Upper lobe of right lung (tissue), 1 donor: Measurements from ENCODE around the gene CBFB. TPM values are rescaled to one million over a fixed set of nuclear protein-coding genes. Genes with fewer than 3 reads are reported as not detected.

ENCODE experiments used
- ATAC-seq: fragments of 200-7000 bp; cut with Tn5 transposase; one replicate; pipeline ENCODE4 v1.9.1; 2020; ENCODE audit warnings: mild to moderate bottlenecking, moderate library complexity
- DNase-seq: peaks from one replicate; pipeline ENCODE4 v3.0.0-alpha.2; 2020
- H3K27ac ChIP-seq: fragments of 200-600 bp; one replicate; pipeline ENCODE4 v1.8.0; 2022
- H3K27me3 ChIP-seq: fragments of 200-600 bp; one replicate; pipeline ENCODE4 v1.8.0; 2022; ENCODE audit warnings: mild to moderate bottlenecking
- H3K36me3 ChIP-seq: fragments of 200-600 bp; one replicate; pipeline ENCODE4 v1.8.0; 2022
- H3K4me1 ChIP-seq: fragments of 200-600 bp; one replicate; pipeline ENCODE4 v1.8.0; 2022
- H3K4me3 ChIP-seq: fragments of 200-600 bp; one replicate; pipeline ENCODE4 v1.8.0; 2022; ENCODE audit warnings: mild to moderate bottlenecking
- H3K9me3 ChIP-seq: fragments of 200-600 bp; one replicate; pipeline ENCODE4 v1.8.0; 2022
- intact Hi-C: fragments of 100-400 bp; cut with DNase I; formaldehyde crosslinking; loops from one replicate; pipeline ENCODE4 v1.11.0; 2022
- total RNA-seq: library from RNA; stranded (reverse); fragmentation: NEBNext Ultra II Directional; extraction: Animal tissue kit (Norgen Biotek cat#: 25700); gene quantifications from one replicate; pipeline ENCODE4 v1.2.1, GENCODE V29; 2021
- TF ChIP-seq, protein P1 (sequence below): fragments of 200-600 bp; IDR thresholded peaks from one replicate; pipeline ENCODE4 v1.8.0; 2022; ENCODE audit warnings: antibody characterized with exemption
- donor health status: DM: no; HTN: yes; CAD: no; lungs with severe emphysema.

The CBFB gene
- total RNA-seq, 1 donor from 2014 or later = 63.0 TPM

- Histone ChIP-seq H3K9me3 (no peaks in the 10 kb centered on the region), H3K4me3 (no peak overlapping the region), H3K27me3 (no peaks in the 10 kb centered on the region), H3K27ac (no peak overlapping the region), H3K4me1 (no peaks in the 10 kb centered on the region), H3K36me3 (peaks cover 54% of the 10 kb centered on the region)
- ATAC-seq (no peak), DNase-seq (no peak)
- TF ChIP-seq, protein P1, sequence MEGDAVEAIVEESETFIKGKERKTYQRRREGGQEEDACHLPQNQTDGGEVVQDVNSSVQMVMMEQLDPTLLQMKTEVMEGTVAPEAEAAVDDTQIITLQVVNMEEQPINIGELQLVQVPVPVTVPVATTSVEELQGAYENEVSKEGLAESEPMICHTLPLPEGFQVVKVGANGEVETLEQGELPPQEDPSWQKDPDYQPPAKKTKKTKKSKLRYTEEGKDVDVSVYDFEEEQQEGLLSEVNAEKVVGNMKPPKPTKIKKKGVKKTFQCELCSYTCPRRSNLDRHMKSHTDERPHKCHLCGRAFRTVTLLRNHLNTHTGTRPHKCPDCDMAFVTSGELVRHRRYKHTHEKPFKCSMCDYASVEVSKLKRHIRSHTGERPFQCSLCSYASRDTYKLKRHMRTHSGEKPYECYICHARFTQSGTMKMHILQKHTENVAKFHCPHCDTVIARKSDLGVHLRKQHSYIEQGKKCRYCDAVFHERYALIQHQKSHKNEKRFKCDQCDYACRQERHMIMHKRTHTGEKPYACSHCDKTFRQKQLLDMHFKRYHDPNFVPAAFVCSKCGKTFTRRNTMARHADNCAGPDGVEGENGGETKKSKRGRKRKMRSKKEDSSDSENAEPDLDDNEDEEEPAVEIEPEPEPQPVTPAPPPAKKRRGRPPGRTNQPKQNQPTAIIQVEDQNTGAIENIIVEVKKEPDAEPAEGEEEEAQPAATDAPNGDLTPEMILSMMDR = no peak
- intact Hi-C loops = no loop called here
Observed at GRCh38 chr16:67068212-67068753, 39.3 kb downstream of the CBFB start.

- TF ChIP-seq, protein P1 = no peak
- no peak for ATAC-seq
- Histone ChIP-seq H3K4me1 (no peaks in the 10 kb centered on the region), H3K4me3 (no peak overlapping the region), H3K9me3 (no peaks in the 10 kb centered on the region), H3K36me3 (peaks cover 70% of the 10 kb centered on the region), H3K27me3 (no peaks in the 10 kb centered on the region), H3K27ac (no peak overlapping the region)
- intact Hi-C loops = no loop called here
- no peak for DNase-seq
Observed at GRCh38 chr16:67071476-67072048, 42.6 kb downstream of the CBFB start.

- no peak overlapping the region for H3K27ac ChIP-seq
- intact Hi-C loops = no loop called here
- H3K4me3 ChIP-seq = no peak overlapping the region
- H3K27me3 ChIP-seq = no peaks in the 10 kb centered on the region
- H3K9me3 ChIP-seq = no peaks in the 10 kb centered on the region
- TF ChIP-seq, protein P1 = no peak
- no peak for DNase-seq
- ATAC-seq = no peak
- H3K4me1 ChIP-seq = no peaks in the 10 kb centered on the region
- H3K36me3 ChIP-seq = peaks cover 40% of the 10 kb centered on the region
Observed at GRCh38 chr16:67075331-67075730, 46.4 kb downstream of the CBFB start.

GRCh38 chr16:67077871-67078270 is 48.9 kb downstream of the CBFB start:
- Histone ChIP-seq H3K9me3 (no peaks in the 10 kb centered on the region), H3K4me1 (no peaks in the 10 kb centered on the region), H3K36me3 (peaks cover 24% of the 10 kb centered on the region), H3K27me3 (no peaks in the 10 kb centered on the region), H3K27ac (no peak overlapping the region), H3K4me3 (no peak overlapping the region)
- DNase-seq (no peak), ATAC-seq (no peak)
- intact Hi-C loops = no loop called here
- TF ChIP-seq, protein P1 = no peak

DNA sequence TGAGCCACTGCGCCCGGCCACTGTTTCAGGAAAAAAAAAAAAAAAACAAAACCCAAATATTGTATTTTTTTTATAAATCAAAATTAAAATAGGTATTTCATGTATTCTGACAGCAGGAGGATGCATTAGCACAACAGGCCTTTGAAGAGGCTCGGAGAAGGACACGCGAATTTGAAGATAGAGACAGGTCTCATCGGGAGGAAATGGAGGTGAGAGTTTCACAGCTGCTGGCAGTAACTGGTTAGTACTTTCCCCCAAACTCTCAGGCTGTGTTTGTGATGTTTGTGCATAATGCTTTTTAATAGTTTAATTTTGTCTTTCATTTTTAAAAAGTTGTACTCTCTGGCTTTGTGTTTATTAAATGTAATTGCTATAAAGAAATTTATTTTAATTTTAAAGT is 53.2 kb downstream of the CBFB start:
- TF ChIP-seq, protein P1 = no peak
- Histone ChIP-seq H3K4me1 (peaks cover 5% of the 10 kb centered on the region), H3K4me3 (no peak overlapping the region), H3K36me3 (peaks cover 10% of the 10 kb centered on the region), H3K27me3 (no peaks in the 10 kb centered on the region), H3K9me3 (no peaks in the 10 kb centered on the region), H3K27ac (no peak overlapping the region)
- intact Hi-C loops = no loop called here
- ATAC-seq = no peak
- DNase-seq = no peak
